DLD1 (cell line): ENCODE results near the gene OXLD1.
"Not testable (repeated sequence)": the region's sequence is repeated elsewhere in the genome, so short reads cannot be mapped to it uniquely, and the experiment has no call there.

Experiments
- in situ Hi-C: cut with HindIII; loops from 2 replicates; pipeline ENCODE4 v1.10.0; 2017; ENCODE audit warnings: low sequenced_read_pairs

Gene OXLD1

GRCh38 chr17:81683584-81684441 is 17.4 kb upstream of the OXLD1 start, which contains the start of the genes ARL16 and HGS:
Gene ARL16 (minus strand): TSS chr17:81683797. CDS start chr17:81683753, 44 bp downstream.
Gene HGS (plus strand): TSS chr17:81684011. CDS start chr17:81684067, 56 bp downstream.
- in situ Hi-C loops = no loop called here

- in situ Hi-C loops = no loop called here
These were observed 16.8 kb upstream of the OXLD1 start for GRCh38 chr17:81683208-81683583.

GRCh38 chr17:81682565-81683207 is 16.3 kb upstream of the OXLD1 start:
- in situ Hi-C loops = no loop called here

GRCh38 chr17:81681672-81682071 is 15.3 kb upstream of the OXLD1 start:
- in situ Hi-C loops = no loop called here

DNA sequence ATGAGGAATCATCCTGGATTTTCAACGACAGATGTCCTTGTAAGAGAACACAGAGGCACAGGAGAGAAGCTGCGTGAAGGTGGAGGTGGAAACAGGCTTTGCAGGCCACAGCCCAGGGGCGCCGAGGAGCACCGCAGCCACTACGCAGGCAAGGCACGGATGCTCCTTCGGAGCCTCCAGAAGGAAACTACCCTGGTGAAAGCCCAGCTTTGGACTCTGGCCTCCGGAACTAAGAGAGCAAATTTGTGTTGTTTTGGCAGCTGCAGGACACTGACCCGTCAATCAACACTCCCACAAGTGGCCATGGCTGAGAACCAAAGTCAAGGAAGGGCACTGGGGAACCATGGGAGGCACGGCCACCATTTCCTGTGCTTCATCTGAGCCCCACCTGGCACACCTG is 13.7 kb upstream of the OXLD1 start:
- in situ Hi-C loops = no loop called here

GRCh38 chr17:81676906-81677305 is 10.5 kb upstream of the OXLD1 start:
- in situ Hi-C loops = no loop called here

DNA sequence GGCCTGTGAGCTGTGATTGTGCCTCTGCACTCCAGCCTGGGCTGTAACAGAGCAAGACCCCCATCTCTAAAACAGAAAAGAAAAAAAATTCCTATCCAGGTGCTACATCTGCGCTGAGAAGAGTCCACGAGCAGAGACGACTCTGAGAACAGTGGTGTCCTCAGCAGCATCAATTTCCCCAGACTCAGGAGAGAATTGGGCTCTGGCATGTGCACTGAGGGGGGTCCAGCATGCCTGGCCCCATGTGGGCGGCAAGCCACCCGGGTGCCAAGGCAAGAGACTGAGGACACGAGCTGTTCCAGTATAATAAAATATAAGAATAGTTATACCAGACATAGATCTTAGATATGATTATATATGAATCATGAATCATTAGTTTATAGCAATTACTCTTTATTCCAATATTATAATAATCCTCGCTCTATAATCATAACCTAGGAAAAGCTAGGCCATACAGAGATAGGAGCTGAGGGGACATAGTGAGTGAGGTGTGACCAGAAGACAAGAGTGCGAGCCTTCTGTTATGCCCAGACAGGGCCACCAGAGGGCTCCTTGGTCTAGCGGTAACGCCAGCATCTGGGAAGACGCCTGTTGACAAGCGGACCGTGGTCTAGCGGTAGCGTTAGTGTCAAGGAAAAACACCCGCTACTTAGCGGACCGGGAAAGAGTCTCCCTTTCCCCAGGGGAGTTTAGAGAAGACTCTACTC is 9.3 kb upstream of the OXLD1 start:
- in situ Hi-C loops = not testable (repeated sequence)

DNA sequence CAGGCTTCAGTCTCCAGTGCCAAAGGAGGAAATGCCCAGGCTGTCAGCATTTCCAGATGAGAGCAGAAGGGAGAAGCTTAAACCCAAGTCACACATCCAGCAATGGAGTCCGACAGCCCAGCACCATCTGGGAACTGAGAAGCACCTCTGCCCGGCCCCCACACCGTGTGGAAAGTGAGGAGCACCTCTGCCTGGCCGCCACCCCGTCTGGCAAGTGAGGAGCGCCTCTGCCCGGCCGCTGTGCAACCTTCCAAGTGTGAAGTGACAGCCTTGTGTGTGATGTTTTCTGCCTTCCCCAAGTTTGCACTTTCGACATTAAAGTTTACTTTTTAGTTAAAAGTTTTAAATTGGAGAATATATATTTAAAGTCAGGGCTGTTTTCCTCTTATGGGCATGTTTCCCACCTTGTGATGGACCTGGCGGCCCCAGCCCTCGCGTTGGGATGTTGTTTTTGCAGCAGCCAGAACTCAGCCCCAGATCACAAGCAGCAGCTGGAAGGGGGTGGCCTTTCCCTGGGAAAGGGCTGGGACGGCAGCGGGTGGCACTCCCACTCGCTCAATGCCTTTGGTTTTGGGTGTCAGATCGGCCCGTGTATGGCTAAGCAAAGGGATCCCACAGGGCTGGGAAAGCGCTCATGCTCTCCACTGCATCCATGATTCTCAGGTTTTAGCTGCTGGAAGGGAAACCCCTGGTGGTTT is 7.3 kb upstream of the OXLD1 start:
- in situ Hi-C loops = no loop called here

DNA sequence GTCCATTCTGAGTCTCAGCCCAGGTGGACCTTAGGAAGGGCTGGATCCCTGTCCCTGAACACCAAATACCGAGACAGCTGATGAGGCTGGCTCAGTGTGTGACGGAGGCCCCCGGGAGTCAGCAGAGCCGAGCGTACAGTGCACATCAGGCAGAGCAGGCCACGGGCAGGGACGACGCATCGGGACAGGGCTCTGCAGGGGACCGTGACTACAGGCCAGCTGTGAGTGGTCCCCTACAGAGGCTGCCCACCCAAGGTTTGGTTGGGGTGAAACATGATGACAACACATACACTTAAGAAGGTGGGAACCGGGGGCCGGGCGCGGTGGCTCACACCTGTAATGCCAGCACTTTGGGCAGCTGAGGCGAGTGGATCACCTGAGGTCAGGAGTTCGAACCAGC is 6.5 kb upstream of the OXLD1 start:
- in situ Hi-C loops = no loop called here

- in situ Hi-C loops = no loop called here
These were observed 6.1 kb upstream of the OXLD1 start for GRCh38 chr17:81672504-81672903.

DNA sequence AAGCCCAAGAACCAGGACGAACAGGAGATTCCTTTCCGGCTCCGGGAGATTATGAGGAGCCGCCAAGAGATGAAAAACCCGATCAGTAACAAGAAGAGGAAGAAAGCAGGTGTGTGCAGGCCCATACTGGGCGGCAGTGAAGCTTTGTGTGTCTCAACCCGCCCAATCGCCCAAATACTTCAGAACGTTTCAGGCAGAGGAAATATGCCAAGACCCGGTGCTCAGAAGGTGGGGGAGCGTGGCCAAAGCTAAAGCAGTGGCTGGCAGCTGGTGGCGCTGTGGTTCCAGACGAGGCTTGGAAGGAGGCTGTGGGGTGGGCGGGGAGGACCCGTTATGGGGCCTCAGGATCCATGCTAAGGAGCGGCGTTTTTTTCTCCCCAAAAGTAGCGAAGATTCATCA is 1.3 kb upstream of the OXLD1 start:
- in situ Hi-C loops = no loop called here

DNA sequence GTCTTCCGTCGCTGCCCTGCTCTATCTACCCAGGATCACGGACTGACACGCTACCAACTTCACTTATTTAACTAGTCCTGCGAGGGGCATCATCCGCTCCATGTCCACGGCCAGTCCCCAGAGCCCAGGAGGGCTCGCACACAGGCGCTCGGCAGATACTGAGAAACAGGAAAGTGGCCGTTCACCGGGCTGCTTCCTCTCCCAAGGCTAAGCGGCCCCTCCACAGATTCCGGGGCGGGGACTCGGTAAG is 388 bp downstream of the OXLD1 start:
- in situ Hi-C loops = no loop called here

GRCh38 chr17:81665205-81666091 is 957 bp downstream of the OXLD1 start:
- in situ Hi-C loops = no loop called here

- in situ Hi-C loops = no loop called here
These were observed 2.3 kb downstream of the OXLD1 start for GRCh38 chr17:81664051-81664470.

GRCh38 chr17:81662002-81662401 is 4.4 kb downstream of the OXLD1 start:
- in situ Hi-C loops = no loop called here

GRCh38 chr17:81660441-81660840 is 6.0 kb downstream of the OXLD1 start:
- in situ Hi-C loops = no loop called here

- in situ Hi-C loops = no loop called here
These were observed 7.4 kb downstream of the OXLD1 start for GRCh38 chr17:81659038-81659437.

DNA sequence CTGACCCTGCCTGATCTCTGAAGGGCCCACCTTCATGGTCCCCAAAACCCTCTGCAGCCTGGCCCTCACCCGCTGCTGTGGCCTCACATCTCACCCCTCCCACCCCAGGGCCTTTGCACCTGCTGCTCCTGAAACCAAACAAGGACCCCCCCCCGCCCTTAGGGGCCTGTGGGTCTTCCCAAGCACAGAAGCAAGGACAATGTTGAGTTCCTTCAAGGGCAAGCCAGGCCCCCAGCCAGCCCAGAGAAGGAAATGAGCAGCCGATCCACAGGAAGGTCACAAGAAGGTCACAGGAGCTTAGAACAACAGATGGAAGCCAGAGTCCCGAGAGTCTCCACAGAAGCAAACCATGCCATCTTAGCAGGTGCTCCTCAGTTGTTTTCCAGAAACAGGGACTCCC is 9.6 kb downstream of the OXLD1 start:
- in situ Hi-C loops = no loop called here

DNA sequence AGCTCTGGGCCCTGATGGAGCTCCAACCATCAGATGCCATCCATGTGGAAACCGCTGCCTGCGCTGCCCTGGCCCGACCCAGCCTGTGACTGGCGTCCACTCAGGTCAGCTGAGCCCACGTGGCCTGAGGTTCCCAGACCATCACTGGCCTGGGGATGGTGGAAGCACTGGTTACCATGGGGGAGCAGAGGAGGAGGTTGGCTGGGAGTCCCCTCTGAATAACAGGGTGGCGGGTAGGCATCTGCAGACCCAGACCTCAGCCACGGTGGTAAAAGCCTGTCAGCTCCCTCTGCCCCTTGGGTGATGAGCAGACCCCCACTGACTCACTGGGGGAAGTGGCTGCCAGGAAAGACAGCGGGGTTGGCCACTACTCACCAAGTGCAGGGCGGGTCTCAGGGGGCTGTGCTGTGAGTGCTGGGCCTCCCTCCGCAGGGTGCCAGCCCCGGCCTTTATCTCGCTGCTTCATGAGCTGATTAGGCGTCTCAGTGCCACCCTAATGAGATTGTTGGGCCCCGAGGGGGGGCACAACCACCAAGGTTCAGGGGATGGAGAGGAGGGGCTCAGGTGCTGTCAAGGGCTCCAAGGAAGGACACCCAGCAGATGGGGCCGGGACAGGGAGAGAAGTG is 10.2 kb downstream of the OXLD1 start, which contains the start of gene PDE6G:
Gene PDE6G, minus strand, starts transcription at position 425 of the 626 bp plus-strand sequence. CDS start 3,237 bp downstream, outside the sequence.
- in situ Hi-C loops = no loop called here
